ENCODE results near the gene CIDEB. TPM values are rescaled to one million over a fixed set of nuclear protein-coding genes. Genes with fewer than 3 reads are reported as not detected.
A peak's percentile ranks its signal among the peaks of the same experiment; 100 is the strongest.

CIDEB gene
- total RNA-seq, 1 donor from 2014 or later = 3.9 TPM

DNA sequence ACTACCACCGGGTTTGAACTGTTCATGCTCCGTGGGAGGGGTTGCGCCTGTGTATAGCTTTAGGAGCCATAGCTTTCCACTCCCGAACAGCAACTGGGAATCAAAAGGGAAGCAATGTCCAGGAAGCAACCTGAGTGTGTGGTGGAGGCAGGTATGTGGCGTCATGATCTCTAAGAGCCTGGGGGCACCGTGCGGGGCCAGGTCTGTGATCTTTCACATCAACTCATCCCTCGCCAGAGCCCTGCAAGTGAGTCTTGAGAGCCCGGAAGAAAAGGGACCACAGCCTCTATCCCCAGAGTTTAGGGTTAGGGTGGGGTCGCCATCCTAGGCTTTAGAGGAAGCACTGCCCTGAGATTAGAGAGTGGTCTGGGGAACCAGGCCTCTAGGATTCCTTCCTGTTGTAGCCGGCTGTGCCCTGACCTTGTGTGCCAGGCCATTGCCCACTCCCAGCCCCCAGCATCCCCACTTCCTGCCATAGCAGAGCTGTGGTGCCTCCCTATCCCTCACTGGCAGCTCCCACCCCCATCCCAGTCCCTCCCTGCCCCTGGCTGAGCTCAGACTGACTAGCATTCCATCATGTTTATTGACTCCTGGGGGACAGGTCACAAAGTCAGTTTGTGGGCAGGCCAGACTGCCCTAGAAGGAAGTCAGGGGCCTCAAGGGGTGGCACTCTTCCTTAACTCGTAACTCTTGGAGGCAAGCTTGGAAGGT is 27.8 kb upstream of the CIDEB start:
- FAIRE-seq (peak; percentile 36), DNase-seq (ENCODE audit: low read depth) (no peak)
- Histone ChIP-seq H3K27me3 (ENCODE audit: control insufficient read depth, insufficient read depth, low read length) (no peaks in the 10 kb centered on the region), H3K36me3 (ENCODE audit: control insufficient read depth, insufficient read depth, low read length) (peaks cover 2% of the 10 kb centered on the region), H3K4me3 (ENCODE audit: low read depth, low read length) (no peak overlapping the region)
- no peak for TF ChIP-seq CTCF (IDR thresholded peaks at IDR 0.05; ENCODE audit: insufficient read depth, low read length, severe bottlenecking)

DNA sequence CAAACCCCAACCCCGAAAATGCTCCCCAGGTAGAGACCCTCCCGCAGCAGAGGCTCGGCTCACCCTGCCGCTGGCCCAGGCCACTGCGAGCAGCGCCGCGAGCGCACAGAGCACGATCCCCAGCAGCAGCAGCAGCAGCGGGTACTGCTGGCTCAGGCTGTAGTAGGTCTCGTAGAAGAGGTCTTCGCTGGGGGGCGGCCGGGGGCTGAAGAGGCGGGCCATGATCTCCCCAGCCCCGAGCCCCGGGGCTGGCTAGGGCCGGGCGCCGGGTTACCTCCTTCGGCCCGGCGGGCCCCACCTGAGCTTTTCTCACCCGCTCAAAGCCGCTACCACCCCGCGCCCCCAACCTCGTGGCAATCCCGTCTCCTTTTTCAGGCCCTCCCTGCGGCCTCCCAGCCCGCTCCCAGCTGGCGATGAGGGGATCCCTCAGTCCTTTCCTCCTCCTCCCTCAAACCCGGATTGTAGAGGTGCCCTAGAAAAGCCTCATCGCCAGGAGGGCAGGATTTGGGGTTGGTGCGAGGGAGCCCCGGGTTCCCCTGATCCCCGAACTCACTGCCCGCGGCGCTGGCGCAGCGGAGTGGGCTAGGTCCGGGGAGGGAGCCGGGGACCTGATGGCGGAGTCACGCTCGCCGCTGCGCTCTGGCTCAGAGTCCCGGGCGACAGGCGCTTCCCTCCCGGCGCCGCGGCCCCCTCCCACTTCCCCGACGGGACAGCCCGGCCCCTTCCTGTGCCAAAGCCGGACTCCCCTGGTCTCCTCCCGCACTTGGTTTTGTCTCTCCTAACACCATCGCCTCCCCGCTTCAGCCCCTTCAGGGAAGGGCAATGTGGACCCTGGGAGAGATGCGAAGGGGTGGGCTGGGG is 26.9 kb upstream of the CIDEB start, which contains the start of gene ADCY4:
Gene ADCY4 (minus strand): TSS at position 641 of the 861 bp plus-strand sequence. CDS start 419 bp downstream, at position 222.
- Histone ChIP-seq H3K36me3 (ENCODE audit: control insufficient read depth, insufficient read depth, low read length) (peaks cover 2% of the 10 kb centered on the region), H3K27me3 (ENCODE audit: control insufficient read depth, insufficient read depth, low read length) (no peaks in the 10 kb centered on the region), H3K4me3 (ENCODE audit: low read depth, low read length) (peak within 1 kb of the TSS; percentile 37)
- no peak for TF ChIP-seq CTCF (IDR thresholded peaks at IDR 0.05; ENCODE audit: insufficient read depth, low read length, severe bottlenecking)
- DNase-seq (ENCODE audit: low read depth) = no peak
- FAIRE-seq = no peak

GRCh38 chr14:24332268-24332993 is 24.7 kb upstream of the CIDEB start:
- FAIRE-seq = no peak
- Histone ChIP-seq H3K36me3 (ENCODE audit: control insufficient read depth, insufficient read depth, low read length) (no peaks in the 10 kb centered on the region), H3K27me3 (ENCODE audit: control insufficient read depth, insufficient read depth, low read length) (no peaks in the 10 kb centered on the region), H3K4me3 (ENCODE audit: low read depth, low read length) (peak overlapping the region; percentile 9)
- DNase-seq (ENCODE audit: low read depth) = peak; percentile 65
- peak; percentile 81 for TF ChIP-seq CTCF (IDR thresholded peaks at IDR 0.05; ENCODE audit: insufficient read depth, low read length, severe bottlenecking)

GRCh38 chr14:24331731-24332267 is 24.0 kb upstream of the CIDEB start:
- H3K36me3 ChIP-seq (ENCODE audit: control insufficient read depth, insufficient read depth, low read length) = no peaks in the 10 kb centered on the region
- FAIRE-seq (no peak), DNase-seq (ENCODE audit: low read depth) (no peak)
- TF ChIP-seq CTCF (IDR thresholded peaks at IDR 0.05; ENCODE audit: insufficient read depth, low read length, severe bottlenecking) = no peak
- H3K27me3 ChIP-seq (ENCODE audit: control insufficient read depth, insufficient read depth, low read length) = no peaks in the 10 kb centered on the region
- no peak overlapping the region for H3K4me3 ChIP-seq (ENCODE audit: low read depth, low read length)

DNA sequence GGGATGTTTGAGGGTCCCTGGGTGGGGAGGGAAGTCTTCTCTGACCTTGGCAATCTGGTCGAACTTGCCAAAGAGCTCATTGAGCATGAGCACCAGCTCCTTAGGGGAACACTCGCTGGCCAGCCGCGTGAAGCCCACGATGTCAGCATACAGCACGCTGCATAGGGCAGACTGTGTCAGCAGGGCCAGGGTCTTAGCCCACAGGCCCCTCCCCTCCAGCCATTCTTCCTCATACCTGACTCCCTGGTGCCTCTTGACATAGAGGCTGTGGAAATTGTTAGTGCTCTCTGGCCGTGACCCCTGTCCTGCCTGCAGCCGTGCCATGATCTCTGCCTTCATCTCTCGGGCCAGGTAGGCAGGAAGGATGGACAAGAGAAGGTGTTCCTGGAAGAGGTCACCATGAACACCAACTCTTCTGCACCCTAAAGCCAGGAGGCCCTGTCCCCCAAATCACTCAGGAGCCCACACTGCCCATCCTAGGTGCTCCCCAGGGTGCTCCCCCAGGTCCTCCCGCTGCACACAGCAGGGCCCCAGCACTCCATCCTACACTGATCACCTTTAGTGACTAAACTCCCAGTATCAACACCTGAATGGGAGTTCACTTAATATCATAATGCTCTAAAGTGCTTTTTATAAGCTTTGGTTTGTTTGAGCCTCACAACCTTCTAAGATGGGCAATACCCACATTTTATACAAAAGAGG is 23.3 kb upstream of the CIDEB start:
- FAIRE-seq (no peak), DNase-seq (ENCODE audit: low read depth) (no peak)
- Histone ChIP-seq H3K36me3 (ENCODE audit: control insufficient read depth, insufficient read depth, low read length) (no peaks in the 10 kb centered on the region), H3K4me3 (ENCODE audit: low read depth, low read length) (no peak overlapping the region), H3K27me3 (ENCODE audit: control insufficient read depth, insufficient read depth, low read length) (no peaks in the 10 kb centered on the region)
- no peak for TF ChIP-seq CTCF (IDR thresholded peaks at IDR 0.05; ENCODE audit: insufficient read depth, low read length, severe bottlenecking)
